Measurements from ENCODE around the gene OLIG1.

The OLIG1 gene

GRCh38 chr21:33031152-33031911, 38.6 kb upstream of the OLIG1 start:
- no peak for DNase-seq (ENCODE audit: low spot score)

DNA sequence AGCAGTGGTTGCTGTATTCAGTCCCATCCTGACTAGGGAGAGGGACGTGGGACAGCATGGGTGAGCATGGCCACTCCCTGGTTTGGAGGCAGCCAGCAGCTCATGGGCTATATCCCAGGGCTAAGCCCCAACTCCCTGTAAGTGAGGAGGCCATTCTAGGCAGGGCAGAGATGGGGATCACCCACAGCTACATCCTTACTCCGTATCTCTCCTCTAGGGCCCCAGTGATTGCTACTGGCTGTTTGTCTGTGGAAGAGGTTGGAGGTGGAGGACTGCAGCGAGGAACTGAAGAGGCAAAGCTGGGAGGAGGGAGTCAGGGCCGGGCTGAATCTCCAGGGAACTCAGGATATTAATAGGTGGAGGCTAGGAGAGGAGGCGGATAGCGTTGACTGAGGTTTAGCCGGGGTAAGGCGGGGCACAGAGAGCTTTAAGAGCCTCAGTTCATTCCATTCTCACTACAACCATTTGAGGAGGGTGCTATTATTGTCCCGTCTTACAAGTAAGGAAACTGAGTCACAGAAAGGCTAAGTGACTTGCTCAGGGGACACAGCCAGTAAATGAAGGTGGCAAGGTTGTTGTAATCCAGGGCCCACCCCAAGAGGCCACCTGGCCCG, 37.4 kb upstream of the OLIG1 start:
- no peak for DNase-seq (ENCODE audit: low spot score)

DNA sequence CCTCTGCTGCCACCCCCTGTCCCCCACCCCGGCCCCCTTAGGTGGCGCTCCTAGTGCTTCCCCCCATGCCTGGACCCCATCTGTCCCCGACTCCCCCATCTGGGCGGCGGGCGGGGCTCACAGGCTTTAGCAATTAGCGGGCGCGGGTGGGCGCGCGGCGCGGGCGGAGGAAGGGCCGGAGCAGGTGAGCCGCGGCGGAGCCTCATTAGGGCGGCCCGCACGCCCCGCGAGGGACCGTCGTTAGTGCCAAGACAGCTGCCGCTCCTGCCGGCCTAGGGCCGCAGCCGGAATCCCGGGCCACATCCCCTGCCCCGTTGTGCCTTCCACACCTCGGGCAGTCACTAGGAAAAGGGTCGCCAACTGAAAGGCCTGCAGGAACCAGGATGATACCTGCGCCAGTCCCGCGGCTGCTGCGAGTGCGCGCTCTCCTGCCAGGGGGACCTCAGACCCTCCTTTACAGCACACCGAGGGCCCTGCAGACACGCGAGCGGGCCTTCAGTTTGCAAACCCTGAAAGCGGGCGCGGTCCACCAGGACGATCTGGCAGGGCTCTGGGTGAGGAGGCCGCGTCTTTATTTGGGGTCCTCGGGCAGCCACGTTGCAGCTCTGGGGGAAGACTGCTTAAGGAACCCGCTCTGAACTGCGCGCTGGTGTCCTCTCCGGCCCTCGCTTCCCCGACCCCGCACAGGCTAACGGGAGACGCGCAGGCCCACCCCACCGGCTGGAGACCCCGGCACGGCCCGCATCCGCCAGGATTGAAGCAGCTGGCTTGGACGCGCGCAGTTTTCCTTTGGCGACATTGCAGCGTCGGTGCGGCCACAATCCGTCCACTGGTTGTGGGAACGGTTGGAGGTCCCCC, 36.6 kb upstream of the OLIG1 start:
- DNase-seq (ENCODE audit: low spot score): no peak

- DNase-seq (ENCODE audit: low spot score): no peak
Measured at GRCh38 chr21:33033961-33034413, 36.0 kb upstream of the OLIG1 start.

DNA sequence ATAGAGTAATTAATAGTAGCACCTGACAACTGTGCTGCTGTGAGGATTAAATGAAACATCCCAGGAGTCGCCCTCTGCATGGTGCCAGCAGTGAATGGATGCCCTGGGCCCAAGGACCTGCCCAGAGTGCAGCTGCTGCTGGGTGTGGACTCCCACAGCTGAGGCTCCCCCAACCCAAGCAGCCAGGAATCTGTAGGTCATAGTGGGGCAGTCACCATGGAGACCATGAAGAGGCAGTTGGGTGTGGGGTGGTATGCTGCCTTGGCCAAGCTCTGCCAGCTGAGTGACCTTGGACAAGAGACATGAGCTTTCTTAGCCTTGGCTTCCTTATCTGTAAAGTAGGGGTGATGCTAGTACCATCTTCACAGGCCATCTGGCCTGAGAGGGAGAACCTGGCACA, 34.8 kb upstream of the OLIG1 start:
- DNase-seq (ENCODE audit: low spot score): no peak

DNA sequence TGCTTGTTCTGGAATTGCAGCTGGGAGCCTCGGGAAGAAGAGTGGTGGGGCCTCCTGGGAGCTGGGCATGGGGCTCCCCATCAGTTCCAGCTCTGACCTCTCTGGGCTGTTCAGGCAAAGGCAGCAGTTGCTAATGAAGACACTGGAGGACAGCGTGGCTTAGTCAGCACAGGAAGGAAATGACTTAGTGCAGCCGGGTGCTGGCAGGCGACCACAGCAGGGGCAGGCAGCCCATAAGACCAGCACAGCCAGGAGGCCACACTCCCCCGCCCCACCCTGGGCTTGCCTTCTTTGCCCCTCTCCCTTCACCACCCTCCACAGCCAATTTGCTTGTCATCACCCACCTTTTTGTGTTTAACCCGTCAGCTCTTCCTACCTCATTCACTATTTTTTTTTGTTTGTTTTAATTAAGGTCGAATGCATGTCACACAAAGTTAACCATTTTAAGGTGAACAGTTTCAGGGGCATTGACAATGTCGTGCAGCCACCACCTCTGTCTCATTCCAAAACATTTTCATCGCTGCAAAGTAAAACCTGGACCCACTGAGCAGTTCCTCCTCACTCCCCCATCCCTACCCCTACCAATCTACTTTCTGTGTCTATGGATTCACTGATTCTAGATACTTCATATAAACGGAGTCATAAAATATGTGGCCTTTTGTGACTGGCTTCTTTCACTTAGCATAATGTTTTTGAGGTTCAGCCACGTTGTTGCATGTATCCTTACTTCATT, 33.3 kb upstream of the OLIG1 start:
- no peak for DNase-seq (ENCODE audit: low spot score)

- no peak for DNase-seq (ENCODE audit: low spot score)
Measured at GRCh38 chr21:33037501-33037900, 32.4 kb upstream of the OLIG1 start.

- no peak for DNase-seq (ENCODE audit: low spot score)
Measured at GRCh38 chr21:33039536-33039935, 30.4 kb upstream of the OLIG1 start.

- no peak for DNase-seq (ENCODE audit: low spot score)
Measured at GRCh38 chr21:33040215-33040614, 29.7 kb upstream of the OLIG1 start.

DNA sequence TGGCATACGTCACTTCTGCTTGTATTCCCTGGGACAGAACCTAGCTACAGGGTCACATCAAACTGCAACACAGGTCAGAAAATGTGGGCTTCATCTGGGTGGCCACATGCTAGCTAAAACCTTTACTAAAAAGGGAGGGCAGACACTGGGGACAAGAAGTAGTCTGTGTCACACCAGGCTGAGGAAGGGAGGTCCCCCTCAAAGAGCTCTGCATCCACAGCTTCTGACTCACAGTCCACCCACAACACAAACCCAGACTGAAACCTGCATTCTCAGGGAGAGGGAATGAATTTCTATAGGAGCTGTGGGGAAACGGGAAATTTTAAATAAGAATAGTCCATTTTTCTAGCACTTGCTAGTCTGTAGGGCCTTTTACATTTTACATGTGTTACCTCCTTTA, 28.0 kb upstream of the OLIG1 start:
- no peak for DNase-seq (ENCODE audit: low spot score)

DNA sequence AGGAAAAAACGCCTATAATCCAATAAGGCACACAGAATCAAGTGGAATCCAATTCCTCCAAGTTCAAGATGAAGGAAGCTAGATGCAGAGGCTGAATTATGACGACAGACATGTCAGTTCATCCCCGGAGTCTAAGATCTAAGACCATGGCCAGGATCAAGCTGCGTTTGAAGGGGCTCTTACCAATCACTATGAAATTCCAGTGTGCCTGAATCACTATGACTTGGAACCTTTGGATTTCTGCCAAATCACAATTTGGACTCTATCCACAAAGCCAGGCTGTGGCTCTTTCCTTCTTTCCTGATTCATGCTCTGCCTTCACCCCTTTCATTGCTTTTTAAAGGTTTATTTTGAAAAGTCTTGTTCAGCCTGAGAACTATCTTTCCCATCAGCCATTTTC, 27.1 kb upstream of the OLIG1 start:
- DNase-seq (ENCODE audit: low spot score): no peak

DNA sequence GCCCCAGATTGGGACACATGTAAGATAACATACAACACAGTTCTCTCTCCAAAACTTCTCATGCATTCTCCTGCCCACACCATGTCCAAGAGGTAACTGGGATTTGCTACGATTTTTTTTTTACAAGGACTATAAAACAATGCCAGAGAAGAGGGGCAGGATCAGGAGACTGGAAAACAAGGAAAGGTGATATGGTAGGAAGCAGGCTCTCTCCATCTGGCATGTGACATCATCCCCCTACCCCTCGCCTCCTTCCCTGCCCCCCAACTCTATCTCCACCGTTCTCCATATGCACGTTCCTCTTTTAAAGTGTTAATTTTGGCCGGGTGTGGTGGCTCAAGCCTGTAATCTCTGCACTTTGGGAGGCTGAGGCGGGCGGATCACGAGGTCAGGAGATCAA, 23.5 kb upstream of the OLIG1 start:
- no peak for DNase-seq (ENCODE audit: low spot score)

- DNase-seq (ENCODE audit: low spot score): no peak
Measured at GRCh38 chr21:33047231-33047630, 22.7 kb upstream of the OLIG1 start.

- no peak for DNase-seq (ENCODE audit: low spot score)
Measured at GRCh38 chr21:33051925-33052324, 18.0 kb upstream of the OLIG1 start.

GRCh38 chr21:33053951-33054350, 16.0 kb upstream of the OLIG1 start:
- DNase-seq (ENCODE audit: low spot score): no peak

DNA sequence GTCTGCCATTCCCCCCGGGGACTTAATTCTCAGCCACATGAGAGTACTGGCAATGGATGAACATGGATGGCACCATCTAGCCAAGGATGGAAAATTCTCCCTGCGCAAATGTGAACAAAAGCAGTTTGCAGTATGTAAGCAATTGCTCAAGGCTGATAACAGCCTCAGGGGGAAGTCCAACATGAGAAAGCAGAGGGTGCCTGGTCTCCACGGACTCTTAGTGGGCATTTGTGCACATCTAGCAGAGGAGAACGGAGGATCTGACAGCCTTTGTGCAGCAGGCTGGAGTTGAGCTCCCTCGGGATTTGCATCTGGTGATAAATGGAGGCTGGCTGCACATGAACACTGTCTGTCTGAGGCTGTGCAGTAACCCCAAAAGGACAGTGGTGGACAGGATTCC, 13.9 kb upstream of the OLIG1 start:
- no peak for DNase-seq (ENCODE audit: low spot score)

- DNase-seq (ENCODE audit: low spot score): no peak
Measured at GRCh38 chr21:33057385-33057940, 12.5 kb upstream of the OLIG1 start.

DNA sequence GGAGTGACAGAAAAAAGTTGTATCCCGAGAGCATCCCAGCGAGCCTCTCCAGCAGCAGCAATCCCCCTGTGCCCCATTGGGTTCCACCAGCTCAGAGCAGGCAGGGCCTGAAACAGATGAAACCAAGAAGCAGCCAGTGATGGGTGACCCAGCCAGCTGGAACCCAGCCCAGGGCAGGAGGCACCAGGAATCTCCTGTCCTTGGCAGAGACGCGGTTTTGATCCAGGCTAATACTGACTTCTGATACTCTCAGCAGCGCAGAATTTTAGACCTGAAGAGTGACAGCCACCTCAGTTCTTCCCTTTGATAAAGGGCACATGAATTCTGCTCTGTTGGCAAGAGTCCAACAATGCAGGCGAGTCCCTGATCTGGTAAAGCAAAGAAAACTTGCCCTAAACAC, 11.4 kb upstream of the OLIG1 start:
- no peak for DNase-seq (ENCODE audit: low spot score)

DNA sequence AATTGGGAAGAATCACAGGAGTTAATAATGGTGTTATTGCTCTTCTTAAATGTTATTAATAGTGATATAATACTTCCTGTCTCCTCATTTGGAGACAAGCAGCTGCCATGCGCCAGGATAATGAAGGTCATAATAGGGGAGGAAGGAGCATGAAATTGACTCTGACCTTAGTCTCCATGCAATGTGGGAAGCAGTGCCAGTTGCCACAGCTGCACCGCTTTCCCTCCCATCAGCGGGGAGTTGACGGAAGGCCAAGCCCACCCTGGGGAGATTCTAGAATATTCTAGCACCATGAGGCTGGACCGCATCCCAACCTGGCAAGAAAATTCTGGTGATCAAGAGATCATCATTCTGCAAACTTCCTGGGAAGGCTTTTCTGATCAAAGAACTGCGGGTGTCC, 11.0 kb upstream of the OLIG1 start:
- no peak for DNase-seq (ENCODE audit: low spot score)

GRCh38 chr21:33059380-33059841, 10.5 kb upstream of the OLIG1 start:
- no peak for DNase-seq (ENCODE audit: low spot score)

GRCh38 chr21:33061233-33061632, 8.7 kb upstream of the OLIG1 start:
- no peak for DNase-seq (ENCODE audit: low spot score)

DNA sequence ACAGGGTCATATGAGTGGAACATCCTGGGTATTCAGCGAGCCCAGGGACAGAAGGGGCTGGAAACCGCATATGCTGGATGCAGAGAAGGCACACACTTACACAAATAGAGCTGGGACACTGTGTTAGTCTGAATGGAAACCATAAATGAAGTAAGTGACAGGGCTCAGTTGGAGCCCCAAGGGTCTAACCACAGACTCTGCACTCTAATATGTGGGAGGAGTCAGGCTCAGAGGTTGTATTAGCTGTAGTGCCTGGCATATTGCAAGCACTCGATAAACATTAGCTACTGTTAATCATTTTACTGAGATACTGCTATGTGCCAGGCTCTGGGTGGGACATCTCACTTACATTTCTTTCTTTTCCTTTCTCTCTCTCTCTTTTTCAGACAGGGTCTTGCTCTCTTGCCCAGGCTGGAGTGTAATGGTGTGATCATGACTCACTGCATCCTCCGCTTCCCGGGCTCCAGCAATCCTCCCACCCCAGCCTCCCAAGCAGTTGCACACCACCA, 6.5 kb upstream of the OLIG1 start:
- no peak for DNase-seq (ENCODE audit: low spot score)
